Islet of Langerhans (tissue), 1 donor: ENCODE results near the gene ARRB2.

Experiments used
- FAIRE-seq: peaks from one replicate; lab custom pipeline; 2011; peaks lifted over from hg19 to GRCh38; lab: Jason Lieb, UNC

ARRB2 gene

GRCh38 chr17:4766201-4766600, 55.8 kb downstream of the ARRB2 start:
- FAIRE-seq: no peak

- no peak for FAIRE-seq
These were observed 56.3 kb downstream of the ARRB2 start for GRCh38 chr17:4766723-4767122.

- no peak for FAIRE-seq
These were observed 57.9 kb downstream of the ARRB2 start for GRCh38 chr17:4768298-4768697.

- FAIRE-seq: no peak
These were observed 59.2 kb downstream of the ARRB2 start for GRCh38 chr17:4769628-4770027.
